GM18519 (cell line): Measurements from ENCODE around the gene CAPN3.

Experiments used
- ATAC-seq: cut with Tn5 transposase; IDR thresholded peaks from one replicate; pipeline ENCODE4 v1.9.1; 2021; ENCODE audit warnings: mild to moderate bottlenecking, moderate library complexity; ENCODE audit not compliant: unreplicated experiment, low FRiP score

The CAPN3 gene

GRCh38 chr15:42355291-42355690 is 4.0 kb upstream of the CAPN3 start:
- ATAC-seq, result no peak

- ATAC-seq, result no peak
Measured at GRCh38 chr15:42356851-42357250, 2.5 kb upstream of the CAPN3 start.

GRCh38 chr15:42358141-42358540 is 1.2 kb upstream of the CAPN3 start:
- ATAC-seq, result no peak

GRCh38 chr15:42359985-42360384 is 684 bp downstream of the CAPN3 start:
- no peak for ATAC-seq

GRCh38 chr15:42360535-42361112 is 1.3 kb downstream of the CAPN3 start:
- ATAC-seq, result no peak

- no peak for ATAC-seq
Measured at GRCh38 chr15:42363487-42363886, 4.2 kb downstream of the CAPN3 start.

- ATAC-seq, result no peak
Measured at GRCh38 chr15:42363942-42364341, 4.6 kb downstream of the CAPN3 start.

- ATAC-seq, result no peak
Measured at GRCh38 chr15:42364529-42364928, 5.2 kb downstream of the CAPN3 start.

- no peak for ATAC-seq
Measured at GRCh38 chr15:42365921-42366550, 6.7 kb downstream of the CAPN3 start.

- no peak for ATAC-seq
Measured at GRCh38 chr15:42367041-42367440, 7.7 kb downstream of the CAPN3 start.

- ATAC-seq, result no peak
Measured at GRCh38 chr15:42368096-42368495, 8.8 kb downstream of the CAPN3 start.

GRCh38 chr15:42371096-42371495 is 11.8 kb downstream of the CAPN3 start:
- no peak for ATAC-seq

GRCh38 chr15:42373274-42373673 is 14.0 kb downstream of the CAPN3 start:
- ATAC-seq, result no peak

- ATAC-seq, result no peak
Measured at GRCh38 chr15:42373936-42374335, 14.6 kb downstream of the CAPN3 start.

GRCh38 chr15:42374810-42375209 is 15.5 kb downstream of the CAPN3 start:
- ATAC-seq, result no peak

GRCh38 chr15:42375252-42375651 is 16.0 kb downstream of the CAPN3 start:
- no peak for ATAC-seq

- no peak for ATAC-seq
Measured at GRCh38 chr15:42375941-42376340, 16.6 kb downstream of the CAPN3 start.

- ATAC-seq, result no peak
Measured at GRCh38 chr15:42378011-42378410, 18.7 kb downstream of the CAPN3 start.

- no peak for ATAC-seq
Measured at GRCh38 chr15:42384597-42384996, 25.3 kb downstream of the CAPN3 start.

- ATAC-seq, result no peak
Measured at GRCh38 chr15:42385206-42385979, 26.1 kb downstream of the CAPN3 start.

- ATAC-seq, result no peak
Measured at GRCh38 chr15:42385980-42386700, 26.8 kb downstream of the CAPN3 start.
